ENCODE data around the gene DNAJC13.

GRCh38 chr3:132394320-132394719 is 23.0 kb upstream of the DNAJC13 start:
- no peak for TF ChIP-seq CTCF (IDR thresholded peaks at IDR 0.05)
- TF ChIP-seq POLR2A (IDR thresholded peaks at IDR 0.05) = no peak
- no peak for TF ChIP-seq POLR2AphosphoS5 (IDR thresholded peaks at IDR 0.05)

Data from prostate gland (tissue), 2 donors.